ENCODE data around the gene SALL4. TPM values are rescaled to one million over a fixed set of nuclear protein-coding genes. Genes with fewer than 3 reads are reported as not detected.
A peak's percentile ranks its signal among the peaks of the same experiment; 100 is the strongest.

The SALL4 gene
- total RNA-seq, 1 donor from 2014 or later = 91.1 TPM

DNA sequence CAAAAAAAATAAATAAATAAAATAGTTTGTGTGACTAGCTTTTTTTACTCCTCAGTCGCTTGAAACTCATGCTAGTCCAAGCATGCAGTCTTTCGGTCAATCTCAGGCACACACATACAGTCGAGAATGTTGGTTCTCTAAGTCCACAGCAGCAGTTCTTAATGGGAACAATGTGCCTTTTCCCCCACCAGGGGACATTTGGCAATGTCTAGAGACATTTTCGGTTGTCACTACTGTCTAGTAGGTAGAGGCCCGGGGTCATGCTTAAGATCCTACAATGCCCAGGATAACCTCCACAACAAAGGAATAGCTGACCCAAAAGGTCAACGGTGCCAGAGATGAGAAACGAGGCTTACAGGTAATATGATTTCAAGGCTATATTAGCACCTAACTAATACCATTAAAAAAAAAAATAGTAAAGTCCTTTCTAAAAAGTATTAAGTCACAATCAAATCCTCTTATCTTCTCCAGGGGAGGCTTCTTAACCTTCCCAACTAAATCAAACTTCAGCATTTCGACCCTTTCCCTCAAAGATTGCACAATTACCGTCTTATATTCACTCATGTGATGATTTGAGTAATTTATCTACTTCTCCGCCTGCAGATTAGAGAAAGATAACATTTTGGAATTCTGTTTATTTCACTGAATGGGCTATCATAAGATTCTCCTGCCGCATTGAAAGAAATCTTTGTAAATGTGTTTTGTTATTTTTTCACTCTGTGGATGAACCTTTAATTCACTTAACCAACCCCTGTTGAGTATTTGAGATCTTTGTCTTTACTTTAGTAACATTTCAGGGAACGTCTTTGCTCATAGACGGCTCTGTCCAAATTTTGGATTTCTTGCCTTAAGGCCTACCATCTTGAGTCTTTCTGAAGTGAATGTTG lies 8.1 kb upstream of the SALL4 start:
- no peaks in the 10 kb centered on the region for H3K27me3 Mint-ChIP-seq (ENCODE audit: low read depth)
- no peaks in the 10 kb centered on the region for H3K36me3 Mint-ChIP-seq (ENCODE audit: low read depth)
- H3K4me1 Mint-ChIP-seq = peaks cover 5% of the 10 kb centered on the region
- no peaks in the 10 kb centered on the region for H3K9me3 Mint-ChIP-seq
- TF ChIP-seq CTCF (conservative IDR thresholded peaks at IDR 0.05) = peak; percentile 35
- no peak overlapping the region for H3K27ac Mint-ChIP-seq (ENCODE audit: unreplicated experiment)
- DNase-seq (ENCODE audit: low read depth, low spot score) = no peak
- H3K4me3 Mint-ChIP-seq = no peak overlapping the region

DNA sequence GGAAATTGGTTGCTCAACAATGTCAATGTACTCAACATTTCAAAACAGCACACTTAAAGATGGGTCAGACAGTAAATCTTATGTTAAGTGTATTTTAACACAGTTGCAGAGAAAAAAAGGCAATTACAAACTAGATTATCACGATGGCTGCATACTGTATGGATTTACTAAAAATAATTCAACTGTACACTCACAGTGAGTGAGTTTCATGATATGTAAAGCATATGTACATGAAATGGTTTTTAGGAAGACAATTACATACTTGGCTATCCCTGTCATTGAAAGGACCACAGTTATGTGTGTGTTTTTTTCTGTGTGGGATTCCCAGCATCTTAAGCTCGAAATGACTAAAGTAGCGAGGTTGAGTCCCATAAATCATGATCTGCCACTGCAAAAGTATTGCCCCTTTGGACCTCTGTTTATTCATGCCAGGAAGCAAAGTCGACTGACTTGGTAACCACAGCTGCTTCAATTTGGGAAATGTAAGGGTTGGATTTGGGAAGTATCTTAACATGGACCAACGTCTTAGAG lies 5.5 kb upstream of the SALL4 start:
- no peak overlapping the region for H3K4me3 Mint-ChIP-seq
- DNase-seq (ENCODE audit: low read depth, low spot score) = no peak
- H3K4me1 Mint-ChIP-seq = peaks cover 17% of the 10 kb centered on the region
- TF ChIP-seq CTCF (conservative IDR thresholded peaks at IDR 0.05) = no peak
- no peak overlapping the region for H3K27ac Mint-ChIP-seq (ENCODE audit: unreplicated experiment)
- no peaks in the 10 kb centered on the region for H3K27me3 Mint-ChIP-seq (ENCODE audit: low read depth)
- no peaks in the 10 kb centered on the region for H3K9me3 Mint-ChIP-seq
- H3K36me3 Mint-ChIP-seq (ENCODE audit: low read depth) = no peaks in the 10 kb centered on the region

DNA sequence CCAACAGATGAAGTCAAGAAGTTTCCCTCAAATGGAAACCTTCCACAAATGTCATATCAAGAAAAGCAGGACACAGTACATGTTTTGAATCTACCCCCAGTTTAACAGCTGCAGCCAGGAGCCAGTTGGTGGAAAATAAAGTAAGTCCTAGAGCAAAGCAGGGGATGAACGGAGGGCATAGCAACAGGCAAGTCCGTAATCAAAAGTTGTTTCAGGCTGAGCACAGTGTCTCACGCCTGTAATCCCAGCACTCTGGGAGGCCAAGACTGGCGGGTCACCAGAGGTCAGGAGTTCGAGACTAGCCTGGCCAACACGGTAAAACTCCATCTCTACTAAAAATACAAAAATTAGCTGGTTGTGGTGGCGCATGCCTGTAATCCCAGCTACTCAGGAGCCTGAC lies 2.4 kb upstream of the SALL4 start:
- peaks cover 24% of the 10 kb centered on the region for H3K4me1 Mint-ChIP-seq
- no peaks in the 10 kb centered on the region for H3K36me3 Mint-ChIP-seq (ENCODE audit: low read depth)
- peak overlapping the region; percentile 50 for H3K4me3 Mint-ChIP-seq
- TF ChIP-seq CTCF (conservative IDR thresholded peaks at IDR 0.05) = no peak
- no peak overlapping the region for H3K27ac Mint-ChIP-seq (ENCODE audit: unreplicated experiment)
- no peaks in the 10 kb centered on the region for H3K9me3 Mint-ChIP-seq
- no peak for DNase-seq (ENCODE audit: low read depth, low spot score)
- H3K27me3 Mint-ChIP-seq (ENCODE audit: low read depth) = peaks cover 3% of the 10 kb centered on the region

GRCh38 chr20:51803148-51803854 lies 980 bp upstream of the SALL4 start:
- peaks cover 3% of the 10 kb centered on the region for H3K27me3 Mint-ChIP-seq (ENCODE audit: low read depth)
- no peak for DNase-seq (ENCODE audit: low read depth, low spot score)
- H3K27ac Mint-ChIP-seq (ENCODE audit: unreplicated experiment) = no peak overlapping the region
- H3K9me3 Mint-ChIP-seq = no peaks in the 10 kb centered on the region
- TF ChIP-seq CTCF (conservative IDR thresholded peaks at IDR 0.05) = no peak
- peak overlapping the region; percentile 99 for H3K4me3 Mint-ChIP-seq
- peaks cover 38% of the 10 kb centered on the region for H3K4me1 Mint-ChIP-seq
- peaks cover 2% of the 10 kb centered on the region for H3K36me3 Mint-ChIP-seq (ENCODE audit: low read depth)

DNA sequence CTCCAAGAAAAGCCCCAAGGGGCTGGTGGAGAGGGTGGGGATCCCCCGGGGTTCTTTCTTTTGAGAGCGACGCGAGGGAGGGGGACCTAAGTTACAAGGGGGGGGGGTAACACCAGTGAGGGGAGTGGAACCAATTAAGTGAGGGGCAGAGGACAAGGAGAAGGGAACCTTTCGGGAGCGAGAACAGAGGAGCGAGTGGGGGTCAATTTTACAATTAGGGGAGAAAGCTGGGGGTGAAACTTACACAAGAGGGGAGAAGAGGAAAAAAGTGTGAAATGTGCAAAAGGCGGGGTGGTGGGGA lies 548 bp downstream of the SALL4 start:
- no peak for DNase-seq (ENCODE audit: low read depth, low spot score)
- H3K9me3 Mint-ChIP-seq = no peaks in the 10 kb centered on the region
- peaks cover 2% of the 10 kb centered on the region for H3K36me3 Mint-ChIP-seq (ENCODE audit: low read depth)
- no peak for TF ChIP-seq CTCF (conservative IDR thresholded peaks at IDR 0.05)
- peaks cover 54% of the 10 kb centered on the region for H3K4me1 Mint-ChIP-seq
- H3K27me3 Mint-ChIP-seq (ENCODE audit: low read depth) = peaks cover 3% of the 10 kb centered on the region
- H3K27ac Mint-ChIP-seq (ENCODE audit: unreplicated experiment) = peak overlapping the region; percentile 80
- H3K4me3 Mint-ChIP-seq = peak overlapping the region; percentile 99

Data from neural crest cell (in vitro differentiated cells).